ENCODE results near the gene GJB2.

DNA sequence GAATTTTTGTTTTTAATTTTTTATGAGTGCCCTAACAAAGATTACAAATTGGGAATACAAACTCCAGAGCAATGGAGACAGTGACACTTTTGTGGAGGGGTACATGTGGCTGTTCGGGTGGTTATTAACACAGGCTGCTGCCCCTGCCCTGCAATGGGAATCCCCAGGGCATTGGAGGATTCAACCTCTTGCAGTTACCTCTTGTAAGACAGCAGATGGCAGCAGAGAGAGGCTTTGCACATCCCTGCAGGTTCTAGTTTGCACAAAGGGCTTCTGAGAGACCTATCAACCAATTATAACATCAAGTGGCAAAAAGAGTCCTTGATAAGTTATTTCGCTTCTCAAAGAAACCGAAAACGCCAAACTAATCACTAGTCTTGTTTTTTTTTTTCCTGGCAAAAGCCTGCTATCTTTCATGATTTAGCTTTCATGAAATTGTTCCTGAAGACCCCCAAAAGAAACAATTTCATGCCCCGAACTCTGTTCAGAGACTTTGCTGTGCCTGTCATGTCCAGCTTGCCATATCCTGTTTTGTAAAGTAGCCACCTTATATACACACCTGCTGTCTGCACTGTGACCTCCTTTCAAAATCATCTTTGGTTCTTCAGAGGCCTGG, 10.4 kb downstream of the GJB2 start:
- TF ChIP-seq, protein P1, sequence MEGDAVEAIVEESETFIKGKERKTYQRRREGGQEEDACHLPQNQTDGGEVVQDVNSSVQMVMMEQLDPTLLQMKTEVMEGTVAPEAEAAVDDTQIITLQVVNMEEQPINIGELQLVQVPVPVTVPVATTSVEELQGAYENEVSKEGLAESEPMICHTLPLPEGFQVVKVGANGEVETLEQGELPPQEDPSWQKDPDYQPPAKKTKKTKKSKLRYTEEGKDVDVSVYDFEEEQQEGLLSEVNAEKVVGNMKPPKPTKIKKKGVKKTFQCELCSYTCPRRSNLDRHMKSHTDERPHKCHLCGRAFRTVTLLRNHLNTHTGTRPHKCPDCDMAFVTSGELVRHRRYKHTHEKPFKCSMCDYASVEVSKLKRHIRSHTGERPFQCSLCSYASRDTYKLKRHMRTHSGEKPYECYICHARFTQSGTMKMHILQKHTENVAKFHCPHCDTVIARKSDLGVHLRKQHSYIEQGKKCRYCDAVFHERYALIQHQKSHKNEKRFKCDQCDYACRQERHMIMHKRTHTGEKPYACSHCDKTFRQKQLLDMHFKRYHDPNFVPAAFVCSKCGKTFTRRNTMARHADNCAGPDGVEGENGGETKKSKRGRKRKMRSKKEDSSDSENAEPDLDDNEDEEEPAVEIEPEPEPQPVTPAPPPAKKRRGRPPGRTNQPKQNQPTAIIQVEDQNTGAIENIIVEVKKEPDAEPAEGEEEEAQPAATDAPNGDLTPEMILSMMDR (conservative IDR thresholded peaks at IDR 0.05; ENCODE audit: low read depth, low read length), result peak; percentile 91
- no peak for TF ChIP-seq EZH2 (IDR thresholded peaks at IDR 0.05; ENCODE audit: low read length, unreplicated experiment)

All from PC-3 (cell line).